ENCODE data around the gene KNL1. TPM values are rescaled to one million over a fixed set of nuclear protein-coding genes. Genes with fewer than 3 reads are reported as not detected.

KNL1 gene
- total and polyA plus RNA-seq, 4 donors: 1.5 to 38.5 (median 2.9) TPM

- no peak for TF ChIP-seq ZBTB33 (IDR thresholded peaks at IDR 0.05)
- TF ChIP-seq ATF3 (IDR thresholded peaks at IDR 0.05): no peak
- TF ChIP-seq CTCF (IDR thresholded peaks at IDR 0.05; ENCODE audit: low read depth, low read length, missing input control): no peak
- TF ChIP-seq MAX (IDR thresholded peaks at IDR 0.05): no peak
- TF ChIP-seq TAF1 (conservative IDR thresholded peaks at IDR 0.05): no peak
- TF ChIP-seq JUND (IDR thresholded peaks at IDR 0.05): no peak
- TF ChIP-seq REST (IDR thresholded peaks at IDR 0.05): no peak
- TF ChIP-seq RAD21 (IDR thresholded peaks at IDR 0.05): no peak
- no peak for TF ChIP-seq SP1 (IDR thresholded peaks at IDR 0.05)
- TF ChIP-seq NR2F2 (IDR thresholded peaks at IDR 0.05): no peak
- no peak for TF ChIP-seq RXRA (IDR thresholded peaks at IDR 0.05)
- TF ChIP-seq EGR1 (IDR thresholded peaks at IDR 0.05; ENCODE audit: low read depth in 2 of 2): no peak
- no peak for TF ChIP-seq FOXA2 (IDR thresholded peaks at IDR 0.05)
- TF ChIP-seq GABPA (IDR thresholded peaks at IDR 0.05 in 1 of 2, conservative IDR thresholded peaks at IDR 0.05 in 1 of 2): no peak
- TF ChIP-seq HNF4A (conservative IDR thresholded peaks at IDR 0.05): no peak
- no peak for TF ChIP-seq FOXA1 (IDR thresholded peaks at IDR 0.05)
- TF ChIP-seq HNF4G (IDR thresholded peaks at IDR 0.05): no peak
- no peaks in the 10 kb centered on the region for H3K9me3 ChIP-seq (ENCODE audit: control insufficient read depth in 4 of 4, low read length in 3 of 4)
- 81% methylated on average over 1 of the region's 1 CpG for WGBS
Measured at GRCh38 chr15:40545457-40545856, 48.6 kb upstream of the KNL1 start.

More at GRCh38 chr15:40545457-40545856, 48.6 kb upstream of the KNL1 start:
- H3K9ac ChIP-seq (ENCODE audit: low read depth in 1 of 2, low read length in 2 of 2): no peak overlapping the region
- no peak overlapping the region for H3K4me3 ChIP-seq (ENCODE audit: low read depth in 1 of 3, low read length in 3 of 3)
- H3K36me3 ChIP-seq (ENCODE audit: control insufficient read depth in 4 of 4, insufficient read depth in 3 of 4, low read depth in 1 of 4, low read length in 3 of 4): peaks cover 0 to 7% (median 0%) of the 10 kb centered on the region in 4 donors
- H3K27ac ChIP-seq (ENCODE audit: low read depth in 1 of 2, low read length in 2 of 2): no peak overlapping the region
- no peak for DNase-seq (ENCODE audit: low spot score)
- no peaks in the 10 kb centered on the region for H3K27me3 ChIP-seq (ENCODE audit: control insufficient read depth in 4 of 4, insufficient read depth in 4 of 4, low read length in 3 of 4)
- peaks cover 0 to 10% (median 9%) of the 10 kb centered on the region in 4 donors for H3K4me1 ChIP-seq (ENCODE audit: control insufficient read depth in 4 of 4, insufficient read depth in 4 of 4, low read length in 3 of 4)
